Activated naive CD4-positive, alpha-beta T cell treated with anti-CD3 and anti-CD28 coated beads, Interleukin-2, amount 50 U/mL, for 24 hours (primary cell): ENCODE data around the gene TLNRD1.

Source experiments
- H3K27ac Mint-ChIP-seq: one replicate; pipeline ENCODE4 v1.8.0; 2021; ENCODE audit warnings: mild to moderate bottlenecking, mixed read lengths
- H3K27me3 Mint-ChIP-seq: one replicate; pipeline ENCODE4 v1.8.0; 2021; ENCODE audit warnings: mixed read lengths
- H3K36me3 Mint-ChIP-seq: one replicate; pipeline ENCODE4 v1.8.0; 2021; ENCODE audit warnings: mixed read lengths
- H3K4me1 Mint-ChIP-seq: one replicate; pipeline ENCODE4 v1.8.0; 2021; ENCODE audit warnings: mixed read lengths
- H3K4me3 Mint-ChIP-seq: one replicate; pipeline ENCODE4 v1.8.0; 2021; ENCODE audit warnings: mild to moderate bottlenecking, mixed read lengths
- H3K9me3 Mint-ChIP-seq: one replicate; pipeline ENCODE4 v1.8.0; 2021; ENCODE audit warnings: mixed read lengths

The TLNRD1 gene

DNA sequence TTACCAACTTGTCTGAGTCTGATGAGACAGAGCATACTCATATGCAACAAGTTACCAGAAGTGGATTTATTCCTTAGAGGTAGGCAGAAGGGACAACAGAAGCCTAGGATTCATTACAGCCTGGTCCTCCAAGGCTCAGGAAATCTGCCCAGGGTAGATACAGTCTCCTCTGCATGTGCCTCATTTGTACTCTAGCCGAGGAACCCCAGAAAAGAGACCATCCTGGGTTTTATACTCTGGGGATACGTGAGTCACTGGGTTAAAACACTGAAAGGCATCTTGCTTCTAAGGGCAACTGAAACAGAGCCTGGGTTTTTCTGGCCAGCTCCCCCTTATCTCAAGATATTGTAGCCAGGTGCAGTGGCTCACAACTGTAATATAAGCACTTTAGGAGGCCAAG, 45.6 kb downstream of the TLNRD1 start:
- Mint-ChIP-seq H3K9me3 (no peaks in the 10 kb centered on the region), H3K4me3 (no peak overlapping the region), H3K27me3 (no peaks in the 10 kb centered on the region), H3K4me1 (peaks cover 3% of the 10 kb centered on the region), H3K36me3 (peaks cover 4% of the 10 kb centered on the region), H3K27ac (no peak overlapping the region)

DNA sequence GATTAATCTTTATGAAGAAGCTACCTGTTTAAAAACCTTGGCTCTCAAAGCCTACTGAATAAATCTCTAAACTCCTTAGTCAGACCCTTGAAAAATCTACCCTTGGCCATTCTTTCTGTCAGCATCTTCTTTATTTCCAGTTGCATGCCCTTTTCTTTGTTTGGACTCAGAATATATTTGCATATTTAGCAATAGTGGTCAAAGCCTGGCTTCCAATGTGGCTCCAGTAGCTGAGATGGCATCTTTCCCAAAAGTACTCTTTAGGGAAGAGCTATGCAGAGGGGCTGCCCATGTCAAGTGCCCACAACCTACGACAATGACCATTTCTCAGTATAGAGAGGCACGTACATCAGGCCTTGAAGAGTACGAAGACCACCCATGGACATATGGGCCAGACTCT, 47.2 kb downstream of the TLNRD1 start:
- H3K9me3 Mint-ChIP-seq: no peaks in the 10 kb centered on the region
- H3K4me3 Mint-ChIP-seq: no peak overlapping the region
- peaks cover 4% of the 10 kb centered on the region for H3K36me3 Mint-ChIP-seq
- H3K27me3 Mint-ChIP-seq: no peaks in the 10 kb centered on the region
- no peak overlapping the region for H3K27ac Mint-ChIP-seq
- H3K4me1 Mint-ChIP-seq: peaks cover 3% of the 10 kb centered on the region

DNA sequence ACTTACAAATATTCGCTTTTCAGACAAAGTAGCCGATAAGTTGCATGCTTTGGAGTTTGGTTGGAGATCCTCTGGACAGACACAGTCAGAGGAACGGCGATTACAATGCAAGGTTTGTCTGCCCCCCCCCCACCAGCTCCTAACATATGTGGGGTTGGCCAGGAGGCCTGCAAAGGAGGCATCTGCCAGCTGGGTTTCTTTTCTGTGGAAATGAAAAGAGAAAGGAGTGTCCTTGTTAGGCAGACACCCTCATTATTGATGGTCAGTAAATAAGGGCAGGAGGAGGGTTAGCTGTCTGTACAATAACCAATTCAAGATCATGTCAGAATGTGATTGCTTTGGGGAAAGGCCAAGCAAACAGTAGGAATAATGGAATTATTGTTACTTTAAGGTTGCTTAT, 49.1 kb downstream of the TLNRD1 start:
- Mint-ChIP-seq H3K4me1 (peaks cover 3% of the 10 kb centered on the region), H3K9me3 (no peaks in the 10 kb centered on the region), H3K36me3 (peaks cover 4% of the 10 kb centered on the region), H3K4me3 (no peak overlapping the region), H3K27me3 (no peaks in the 10 kb centered on the region), H3K27ac (no peak overlapping the region)

GRCh38 chr15:81050259-81050658, 49.5 kb downstream of the TLNRD1 start:
- Mint-ChIP-seq H3K36me3 (peaks cover 2% of the 10 kb centered on the region), H3K27me3 (no peaks in the 10 kb centered on the region), H3K4me3 (no peak overlapping the region), H3K4me1 (peaks cover 3% of the 10 kb centered on the region), H3K27ac (no peak overlapping the region), H3K9me3 (no peaks in the 10 kb centered on the region)

DNA sequence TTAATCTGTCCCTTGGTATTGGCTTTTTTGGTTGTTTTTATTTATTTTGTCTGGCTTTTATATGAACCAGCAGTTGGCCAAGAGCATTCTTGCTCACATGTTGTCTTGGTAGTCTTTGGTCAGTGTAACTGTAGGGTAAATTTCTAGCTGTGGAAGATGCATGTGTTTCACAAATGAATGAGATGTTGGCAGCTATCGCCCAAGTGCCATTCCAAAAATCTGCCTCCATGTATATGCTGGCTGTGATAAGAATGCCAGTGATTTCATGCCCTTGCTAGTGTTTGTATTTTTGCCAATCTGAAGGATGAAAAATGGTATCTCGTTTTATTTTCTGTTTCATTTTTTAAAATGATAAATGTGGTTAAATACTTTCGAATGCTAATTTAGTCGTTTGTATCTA, 50.1 kb downstream of the TLNRD1 start:
- Mint-ChIP-seq H3K27me3 (no peaks in the 10 kb centered on the region), H3K27ac (no peak overlapping the region), H3K4me1 (peaks cover 3% of the 10 kb centered on the region), H3K4me3 (no peak overlapping the region), H3K9me3 (no peaks in the 10 kb centered on the region), H3K36me3 (peaks cover 2% of the 10 kb centered on the region)

DNA sequence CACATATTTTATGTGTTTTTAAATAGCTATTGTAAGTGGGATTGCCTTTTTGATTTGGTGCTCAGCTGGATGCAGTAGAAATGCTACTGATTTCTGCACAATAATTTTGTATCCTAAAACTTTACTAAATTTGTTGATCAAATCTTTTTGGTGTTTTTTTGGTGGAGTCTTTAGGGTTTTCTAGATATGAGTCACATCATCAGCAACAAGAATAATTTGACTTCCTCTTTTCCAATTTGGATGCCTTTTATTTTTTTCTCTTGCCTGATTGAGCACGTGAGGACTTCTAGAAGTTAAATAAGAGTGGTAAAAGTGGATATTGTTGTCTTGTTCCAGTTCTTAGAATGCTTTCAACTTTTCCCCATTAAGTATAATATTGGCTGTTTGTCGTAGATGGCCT, 51.3 kb downstream of the TLNRD1 start:
- H3K27me3 Mint-ChIP-seq: peaks cover 1% of the 10 kb centered on the region
- peaks cover 2% of the 10 kb centered on the region for H3K36me3 Mint-ChIP-seq
- H3K4me3 Mint-ChIP-seq: no peak overlapping the region
- H3K27ac Mint-ChIP-seq: no peak overlapping the region
- no peaks in the 10 kb centered on the region for H3K9me3 Mint-ChIP-seq
- H3K4me1 Mint-ChIP-seq: peaks cover 3% of the 10 kb centered on the region

DNA sequence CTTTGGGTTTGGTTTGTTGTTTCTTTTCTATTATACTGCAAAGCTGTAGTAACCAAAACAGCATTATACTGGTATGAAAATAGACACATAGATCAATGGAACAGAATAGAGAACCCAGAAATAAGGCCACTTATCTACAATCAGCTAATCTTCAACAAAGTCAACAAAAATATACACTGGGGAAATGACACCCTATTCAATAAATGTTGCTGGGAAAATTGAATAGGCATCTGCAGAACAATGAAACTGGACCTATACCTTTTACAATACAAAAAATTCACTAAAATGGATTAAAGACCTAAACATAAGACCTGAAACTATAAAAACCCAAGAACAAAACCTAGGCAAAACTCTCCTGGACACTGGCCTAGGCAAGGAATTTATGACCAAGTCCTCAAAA, 52.9 kb downstream of the TLNRD1 start:
- peaks cover 1% of the 10 kb centered on the region for H3K27me3 Mint-ChIP-seq
- H3K27ac Mint-ChIP-seq: no peak overlapping the region

DNA sequence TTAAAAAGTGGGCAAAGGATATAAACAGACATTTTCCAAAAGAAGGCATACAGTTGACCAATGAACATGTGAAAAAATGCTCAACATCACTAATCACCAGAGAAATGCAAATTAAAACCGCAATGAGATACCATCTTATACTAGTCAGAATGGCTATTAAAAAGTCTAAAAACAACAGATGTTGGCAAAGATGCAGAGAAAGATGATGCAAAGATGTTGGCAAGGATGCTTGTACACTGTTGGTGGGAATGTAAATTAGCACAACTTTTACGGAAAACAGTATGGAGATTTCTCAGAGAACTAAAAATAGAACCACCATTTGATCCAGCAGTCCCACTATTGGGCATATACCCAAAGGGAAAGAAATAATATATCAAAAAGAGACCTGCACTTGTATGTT, 53.5 kb downstream of the TLNRD1 start:
- Mint-ChIP-seq H3K36me3 (peaks cover 2% of the 10 kb centered on the region), H3K9me3 (no peaks in the 10 kb centered on the region), H3K27me3 (peaks cover 1% of the 10 kb centered on the region), H3K4me1 (peaks cover 3% of the 10 kb centered on the region), H3K4me3 (no peak overlapping the region), H3K27ac (no peak overlapping the region)

More for the DNA sequence above, 52.9 kb downstream of the TLNRD1 start:
- H3K9me3 Mint-ChIP-seq: no peaks in the 10 kb centered on the region
- H3K4me1 Mint-ChIP-seq: peaks cover 3% of the 10 kb centered on the region
- H3K36me3 Mint-ChIP-seq: peaks cover 2% of the 10 kb centered on the region
- no peak overlapping the region for H3K4me3 Mint-ChIP-seq
